Stimulated activated CD4-positive, alpha-beta T cell treated with anti-CD3 and anti-CD28 coated beads, Interleukin-1b, Interleukin-23, amount 100 ng/mL, for 48 hours (primary cell): ENCODE results near the gene PNPLA7.
"Not testable (repeated sequence)": the region's sequence is repeated elsewhere in the genome, so short reads cannot be mapped to it uniquely, and the experiment has no call there.

Experiments used
- DNase-seq: peaks from one replicate; pipeline ENCODE4 v3.0.0-alpha.2; 2020

The PNPLA7 gene

DNA sequence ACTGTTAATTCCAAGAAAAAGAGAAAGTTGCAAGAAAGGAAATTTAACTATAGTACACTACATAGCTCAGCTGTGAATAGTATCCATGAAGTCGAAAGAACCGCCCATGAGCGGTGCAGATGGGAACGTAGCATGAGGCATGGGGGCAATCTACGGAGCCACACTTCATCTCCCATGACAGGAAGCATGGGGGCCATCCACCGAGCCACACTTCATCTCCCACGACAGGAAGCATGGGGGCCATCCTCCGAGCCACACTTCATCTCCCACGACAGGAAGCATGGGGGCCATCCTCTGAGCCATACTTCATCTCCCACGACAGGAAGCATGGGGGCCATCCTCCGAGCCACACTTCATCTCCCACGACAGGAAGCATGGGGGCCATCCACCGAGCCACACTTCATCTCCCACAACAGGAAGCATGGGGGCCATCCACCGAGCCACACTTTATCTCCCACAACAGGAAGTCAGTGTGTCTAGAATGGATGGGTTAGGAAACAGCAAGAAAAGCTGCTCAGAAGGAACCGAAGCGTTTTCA is 13.5 kb downstream of the PNPLA7 start:
- not testable (repeated sequence) for DNase-seq

DNA sequence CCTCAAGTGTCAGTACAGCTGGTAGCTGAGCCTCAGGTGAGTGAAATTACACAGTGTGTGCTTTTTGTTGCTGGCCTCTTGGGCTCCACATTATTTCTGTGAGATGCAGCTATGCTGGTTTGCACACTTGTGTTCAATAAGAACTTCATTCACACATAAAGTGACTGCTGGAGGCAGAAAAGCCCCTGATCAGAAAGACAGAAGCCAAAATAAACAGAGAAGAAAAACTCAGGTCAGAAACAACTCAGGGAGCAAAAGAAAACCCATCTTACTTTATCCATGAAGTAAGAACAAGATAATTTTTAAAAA is 15.1 kb downstream of the PNPLA7 start:
- DNase-seq: no peak

DNA sequence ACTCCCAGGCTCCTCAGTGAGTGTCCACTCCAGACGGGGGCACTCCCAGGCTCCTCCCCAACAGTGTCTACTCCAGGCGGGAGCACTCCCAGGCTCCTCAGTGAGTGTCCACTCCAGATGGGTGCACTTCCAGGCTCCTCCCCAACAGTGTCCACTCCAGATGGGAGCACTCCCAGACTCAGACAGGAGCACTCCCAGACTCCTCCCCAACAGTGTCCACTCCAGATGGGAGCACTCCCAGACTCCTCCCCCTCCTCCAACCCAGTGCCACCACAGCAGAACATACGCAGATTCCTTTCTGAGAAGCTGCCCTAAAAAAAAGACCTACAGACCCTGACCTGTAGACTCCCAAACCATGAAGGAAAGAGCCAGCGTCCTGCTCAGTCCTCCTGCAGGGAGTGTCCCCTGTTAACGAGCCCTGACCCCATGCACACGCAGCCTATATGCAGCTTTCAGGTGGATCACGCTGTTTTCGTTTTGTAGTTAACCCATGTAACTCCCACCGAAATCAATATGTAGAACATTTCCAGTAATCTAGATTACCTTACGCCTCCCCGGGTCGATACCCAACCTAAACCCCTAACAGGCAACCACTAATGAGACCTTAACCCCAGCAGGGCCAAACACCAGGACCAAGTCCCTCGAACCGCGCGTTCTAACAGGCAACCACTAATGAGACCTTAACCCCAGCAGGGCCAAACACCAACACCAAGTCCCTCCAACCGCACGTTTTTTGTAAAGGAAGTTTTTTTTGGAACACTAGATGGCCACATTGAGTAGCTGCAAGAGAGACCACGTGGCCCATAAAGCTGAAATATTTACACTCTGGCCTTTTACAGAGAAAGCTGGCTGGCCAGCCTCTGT is 15.7 kb downstream of the PNPLA7 start:
- DNase-seq: peak; percentile 14

DNA sequence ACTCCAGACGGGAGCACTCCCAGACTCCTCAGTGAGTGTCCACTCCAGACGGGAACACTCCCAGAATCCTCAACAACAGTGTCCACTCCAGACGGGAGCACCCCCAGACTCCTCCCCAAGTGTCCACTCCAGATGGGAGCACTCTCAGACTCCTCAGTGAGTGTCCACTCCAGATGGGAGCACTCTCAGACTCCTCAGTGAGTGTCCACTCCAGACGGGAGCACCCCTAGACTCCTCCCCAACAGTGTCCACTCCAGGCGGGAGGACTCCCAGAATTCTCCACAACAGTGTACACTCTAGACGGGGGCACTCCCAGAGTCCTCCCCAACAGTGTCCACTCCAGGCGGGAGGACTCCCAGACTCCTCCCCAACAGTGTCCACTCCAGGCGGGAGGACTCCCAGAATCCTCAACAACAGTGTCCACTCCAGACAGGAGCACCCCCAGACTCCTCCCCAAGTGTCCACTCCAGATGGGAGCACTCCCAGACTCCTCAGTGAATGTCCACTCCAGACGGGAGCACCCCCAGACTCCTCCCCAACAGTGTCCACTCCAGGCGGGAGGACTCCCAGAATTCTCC is 17.2 kb downstream of the PNPLA7 start:
- not testable (repeated sequence) for DNase-seq

DNA sequence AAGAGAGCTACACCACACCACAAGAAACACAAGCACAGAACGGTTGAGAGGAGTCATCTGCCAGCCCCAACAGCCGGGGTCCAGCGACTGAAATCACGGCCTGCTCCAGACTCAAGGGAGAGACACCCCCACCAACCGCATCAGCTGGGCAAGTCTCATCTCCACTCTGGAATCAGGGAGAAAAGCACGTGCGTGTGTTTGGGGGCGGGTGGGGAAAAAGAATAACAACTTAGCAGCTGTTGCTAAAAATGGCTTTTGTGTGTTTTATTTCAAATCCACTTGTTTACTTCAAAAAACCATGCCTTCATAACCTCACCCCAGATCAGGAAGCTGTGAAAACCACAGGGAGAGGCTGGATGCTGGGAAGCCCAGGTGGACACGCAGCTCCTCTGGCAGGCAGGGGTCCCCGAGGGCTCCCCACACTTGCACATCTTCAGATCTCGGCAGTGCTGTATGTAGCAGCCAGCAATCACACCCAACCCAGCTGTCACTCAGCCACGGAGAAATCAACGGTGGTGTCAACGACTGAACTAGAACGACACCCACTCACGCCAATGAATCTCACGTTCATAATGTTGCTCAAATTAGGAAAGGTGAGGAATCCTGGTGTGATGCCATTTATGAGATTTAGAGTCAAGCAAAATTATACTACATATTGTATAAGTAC is 19.0 kb downstream of the PNPLA7 start:
- no peak for DNase-seq

DNA sequence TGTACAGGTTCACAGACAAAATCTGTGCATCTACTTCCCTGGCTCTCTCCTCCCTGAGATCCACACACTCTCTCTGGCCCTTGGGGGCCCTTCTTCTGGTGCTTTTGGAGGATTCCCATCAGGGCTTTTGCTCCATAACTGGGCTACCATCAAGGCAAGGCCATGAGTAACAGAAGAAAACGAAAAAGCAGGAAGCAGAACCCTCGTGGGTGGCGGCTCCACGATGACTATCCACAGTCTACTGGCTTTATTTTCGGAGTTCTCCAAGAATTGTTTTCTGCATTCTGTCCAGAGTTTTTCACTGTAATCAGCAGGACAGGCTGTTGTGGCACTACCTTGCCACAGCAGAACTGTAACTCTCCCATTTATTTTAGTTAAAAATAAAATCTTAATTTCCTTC is 19.9 kb downstream of the PNPLA7 start:
- no peak for DNase-seq

DNA sequence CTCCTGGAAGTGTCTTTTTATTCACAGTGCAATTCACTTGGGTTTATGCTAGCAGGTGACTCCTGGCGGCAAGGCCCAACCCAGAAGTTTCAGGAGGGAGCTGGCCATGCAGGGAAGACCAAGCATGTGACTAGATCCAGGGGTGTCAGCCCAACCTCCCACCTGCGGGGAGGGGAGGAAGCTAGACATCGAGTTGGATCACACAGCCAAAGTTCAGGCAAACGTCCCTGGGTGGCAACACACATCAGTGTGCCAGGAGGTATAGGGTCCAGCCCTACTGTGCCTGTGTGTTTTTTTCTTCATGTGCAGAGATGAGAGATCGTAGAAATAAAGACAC is 25.3 kb downstream of the PNPLA7 start:
- DNase-seq: no peak

DNA sequence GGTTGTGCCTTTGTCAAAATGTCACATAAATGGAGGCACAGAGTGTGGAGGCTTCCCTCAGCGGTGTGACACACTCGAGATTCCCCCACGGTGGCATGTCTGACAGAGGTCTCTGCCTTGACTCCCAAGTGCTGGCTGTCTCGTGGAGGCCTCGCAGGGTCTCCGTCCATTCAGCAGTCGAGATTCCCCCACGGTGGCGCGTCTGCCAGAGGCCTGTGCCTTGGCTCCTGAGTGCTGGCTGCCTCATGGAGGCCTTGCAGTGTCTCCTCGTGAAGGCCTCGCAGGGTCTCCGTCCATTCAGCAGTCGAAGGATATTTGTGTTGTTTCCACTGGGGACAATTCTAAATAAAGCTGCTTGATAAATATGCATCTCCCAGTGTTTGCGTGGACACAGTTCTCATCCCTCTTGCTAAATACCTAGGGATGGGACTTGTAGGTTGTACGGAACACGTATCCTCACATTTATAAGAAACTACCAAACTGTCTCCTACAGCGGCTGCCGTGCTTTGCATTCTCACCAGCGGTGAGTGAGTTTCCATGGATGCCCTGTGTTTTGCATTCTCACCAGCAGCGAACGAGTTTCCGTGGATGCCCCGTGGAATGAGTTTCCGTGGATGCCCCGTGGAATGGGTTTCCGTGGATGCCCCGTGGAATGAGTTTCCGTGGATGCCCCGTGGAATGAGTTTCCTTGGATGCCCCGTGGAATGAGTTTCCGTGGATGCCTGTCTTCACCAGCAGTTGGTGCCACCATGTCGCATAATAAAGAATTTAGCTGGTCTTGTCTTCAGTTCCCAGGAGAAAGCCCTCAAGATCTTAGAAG is 25.8 kb downstream of the PNPLA7 start:
- no peak for DNase-seq

DNA sequence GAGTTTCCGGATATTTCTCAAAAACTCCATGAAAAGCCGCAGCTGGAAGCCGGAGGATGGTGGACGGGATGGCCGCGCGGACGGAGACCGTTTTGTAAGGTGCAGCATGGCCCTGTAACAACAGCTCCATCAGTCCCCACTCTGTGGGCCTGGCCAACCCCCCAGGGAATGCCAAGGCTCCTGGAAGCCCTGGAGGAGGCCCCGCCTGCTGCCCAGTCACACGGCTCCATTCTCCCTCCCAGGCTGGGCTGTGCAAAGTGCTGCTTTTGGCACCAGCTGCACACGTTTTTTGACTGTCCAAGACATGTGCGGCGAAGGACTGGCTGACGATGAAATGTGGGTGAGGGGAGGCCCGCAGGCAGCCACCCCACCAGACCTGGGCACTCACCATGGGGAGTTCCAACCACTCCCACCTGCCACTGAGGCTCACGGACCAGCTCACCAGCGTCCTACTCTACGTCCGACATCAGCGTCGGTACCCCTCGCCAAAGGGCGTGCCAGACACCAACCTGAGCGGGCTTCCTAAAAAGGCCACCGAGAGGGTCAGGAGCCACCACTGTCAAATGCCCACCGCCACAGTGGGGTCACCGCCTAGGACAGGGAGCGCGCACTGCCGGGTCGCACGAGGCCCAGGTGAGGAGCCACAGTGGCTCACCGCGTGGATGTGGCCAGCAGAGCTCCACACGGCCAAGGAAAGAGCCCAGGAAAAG is 27.3 kb downstream of the PNPLA7 start:
- no peak for DNase-seq

DNA sequence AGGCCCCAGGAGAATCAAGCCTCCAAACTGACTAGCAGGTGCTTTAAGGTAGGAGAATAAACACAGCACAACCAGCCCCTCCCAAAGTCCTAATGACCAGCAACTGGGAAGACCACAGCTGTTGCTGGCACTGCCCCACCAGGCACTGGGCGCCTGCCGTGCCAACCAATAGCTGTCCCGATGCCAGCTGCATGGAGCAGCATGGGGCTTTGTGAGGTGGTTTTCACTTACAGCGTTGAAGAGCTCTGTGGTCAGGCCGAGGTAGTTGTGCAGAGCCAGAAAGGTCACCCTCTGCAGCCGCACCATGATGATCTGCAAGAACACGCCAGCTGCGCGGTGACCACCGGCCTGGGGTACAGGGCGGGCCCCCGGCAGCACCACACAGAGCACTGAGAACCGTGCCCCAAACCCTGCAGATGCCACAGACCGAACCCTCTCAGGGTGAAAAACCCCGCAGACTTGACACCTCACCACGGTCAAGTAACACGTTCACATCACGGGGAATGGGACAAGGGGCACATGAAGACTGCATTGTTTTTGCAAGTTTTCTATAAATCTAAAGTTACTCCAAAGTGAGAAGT is 28.7 kb downstream of the PNPLA7 start:
- DNase-seq: no peak

DNA sequence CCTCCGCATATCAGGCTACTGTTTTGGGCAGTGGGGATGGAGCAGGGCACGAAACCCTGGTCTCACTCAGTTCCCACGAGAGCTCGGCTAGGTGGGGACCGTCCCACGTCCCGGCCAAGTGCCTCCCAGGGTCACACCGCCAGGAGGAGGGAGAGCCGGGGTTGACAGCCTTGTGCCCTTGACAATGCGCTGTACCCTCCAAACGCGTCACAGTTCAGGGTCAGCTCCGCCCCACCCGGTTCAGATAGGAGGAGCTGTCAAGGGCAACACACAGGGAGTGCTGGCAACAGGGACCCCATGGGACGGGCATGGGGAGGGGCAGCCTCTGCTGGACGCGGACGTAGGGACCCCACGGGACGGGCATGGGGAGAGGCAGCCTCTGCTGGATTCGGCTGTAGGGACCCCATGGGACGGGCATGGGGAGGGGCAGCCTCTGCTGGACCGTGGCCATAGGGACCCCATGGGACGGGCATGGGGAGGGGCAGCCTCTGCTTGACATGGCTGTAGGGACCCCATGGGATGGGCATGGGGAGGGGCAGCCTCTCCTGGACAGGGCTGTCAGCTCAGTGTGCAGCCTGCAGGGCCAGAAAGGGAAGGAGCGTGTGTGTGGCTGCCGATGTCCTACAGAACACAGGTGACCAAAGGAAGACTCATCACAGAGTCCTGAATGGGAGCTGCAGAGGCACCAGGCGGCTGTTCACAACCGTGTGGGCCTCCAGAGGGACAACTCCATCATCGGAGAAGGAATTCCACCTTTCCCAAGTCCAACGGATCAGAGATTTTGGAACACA is 29.4 kb downstream of the PNPLA7 start:
- DNase-seq: no peak

DNA sequence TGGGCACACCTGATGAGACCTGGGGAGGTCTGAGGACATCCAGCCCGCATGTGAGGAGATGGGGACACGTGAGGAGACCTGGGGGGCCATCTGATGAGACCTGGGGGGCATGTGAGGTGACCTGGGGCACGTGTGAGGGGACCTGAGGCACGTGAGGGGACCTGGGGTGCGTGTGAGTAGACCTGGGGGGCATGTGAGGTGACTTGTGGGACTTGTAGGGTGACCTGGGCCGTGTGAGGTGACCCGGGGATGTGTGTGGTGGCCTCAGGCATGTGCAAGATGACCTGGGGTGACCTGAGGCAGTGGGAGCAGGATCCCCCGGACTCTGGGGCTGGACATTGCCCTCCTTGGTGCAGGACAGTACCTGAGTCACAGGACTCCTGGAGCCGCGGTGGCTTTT is 30.6 kb downstream of the PNPLA7 start:
- no peak for DNase-seq

DNA sequence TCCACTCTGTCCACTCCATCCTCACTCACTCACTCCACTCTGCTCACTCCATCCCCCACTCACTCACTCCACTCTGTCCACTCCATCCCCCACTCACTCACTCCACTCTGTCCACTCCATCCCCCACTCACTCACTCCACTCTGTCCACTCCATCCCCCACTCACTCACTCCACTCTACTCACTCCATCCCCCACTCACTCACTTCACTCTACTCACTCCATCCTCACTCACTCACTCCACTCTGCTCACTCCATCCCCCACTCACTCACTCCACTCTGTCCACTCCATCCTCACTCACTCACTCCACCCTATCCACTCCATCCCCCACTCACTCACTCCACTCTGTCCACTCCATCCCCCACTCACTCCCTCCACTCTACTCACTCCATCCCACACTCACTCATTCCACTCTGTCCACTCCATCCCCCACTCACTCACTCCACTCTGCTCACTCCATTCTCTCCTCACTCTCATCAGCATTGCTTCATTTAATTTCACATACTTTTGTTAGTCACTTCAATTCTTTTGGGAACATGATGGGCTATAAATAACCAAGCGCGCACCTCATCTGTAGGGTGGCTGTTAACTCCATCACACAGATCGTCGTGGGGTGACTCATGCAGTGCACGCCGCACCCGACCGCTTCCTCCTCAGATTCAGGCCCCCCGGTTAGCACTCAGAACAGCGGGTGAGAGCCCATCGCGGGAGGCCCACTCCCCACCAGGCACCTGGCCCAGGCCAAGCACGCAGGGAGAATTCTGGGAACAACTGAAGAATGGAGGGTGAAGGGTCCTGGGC is 31.3 kb downstream of the PNPLA7 start:
- DNase-seq: not testable (repeated sequence)

DNA sequence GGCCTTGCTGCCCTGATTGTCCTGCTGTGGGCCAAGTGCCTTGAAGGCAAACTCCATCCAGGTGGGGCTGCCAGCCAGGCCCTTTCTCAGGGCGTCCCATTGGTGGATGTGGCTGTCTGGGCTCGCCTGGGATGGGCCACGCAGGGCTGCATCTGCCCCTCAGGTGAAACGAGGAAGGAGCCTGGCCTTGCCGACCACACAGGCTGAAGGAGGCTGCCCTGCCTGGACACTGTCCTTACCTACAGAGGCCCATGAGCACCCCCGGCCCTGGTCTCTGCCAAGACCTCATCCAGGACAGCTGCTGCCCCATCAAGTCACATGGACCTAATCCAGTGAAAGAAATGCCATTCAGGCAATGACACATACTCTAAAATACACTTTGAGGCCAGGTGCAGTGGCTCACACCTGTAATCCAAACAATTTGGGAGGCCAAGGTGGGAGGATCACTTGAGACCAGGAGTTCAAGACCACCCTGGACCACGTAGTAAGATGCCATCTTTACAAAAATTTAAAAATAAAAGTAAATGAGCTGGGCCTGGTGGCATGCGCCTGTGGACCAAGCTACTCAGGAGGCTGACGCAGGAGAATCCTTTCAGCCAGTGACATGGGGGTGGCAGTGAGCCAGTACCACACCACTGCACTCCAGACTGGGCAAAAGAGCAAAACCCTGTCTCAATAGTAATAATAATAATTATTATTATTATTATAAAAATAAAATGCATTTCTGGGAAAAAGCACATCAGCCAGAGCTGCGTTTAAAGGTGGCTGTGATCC is 33.9 kb downstream of the PNPLA7 start:
- no peak for DNase-seq

DNA sequence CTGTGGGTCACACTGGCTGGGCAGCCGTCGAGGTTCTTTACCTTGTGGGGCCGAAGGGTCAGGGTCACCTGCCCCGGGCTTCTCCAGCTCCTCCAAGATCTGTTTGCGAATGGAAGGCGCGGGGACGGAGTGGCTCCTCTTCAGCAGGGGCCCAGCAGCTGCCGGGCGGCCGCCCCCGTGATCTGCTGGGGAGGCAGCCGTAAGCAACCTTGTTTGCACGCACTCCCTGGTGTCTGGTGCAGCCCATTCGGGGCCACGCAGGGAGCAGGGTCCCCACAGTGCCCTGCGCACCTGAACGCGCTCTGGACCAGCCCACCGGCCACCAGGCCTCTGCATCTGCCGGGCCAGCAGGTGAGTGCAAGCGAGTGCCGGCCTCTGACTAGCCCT is 34.9 kb downstream of the PNPLA7 start:
- no peak for DNase-seq

DNA sequence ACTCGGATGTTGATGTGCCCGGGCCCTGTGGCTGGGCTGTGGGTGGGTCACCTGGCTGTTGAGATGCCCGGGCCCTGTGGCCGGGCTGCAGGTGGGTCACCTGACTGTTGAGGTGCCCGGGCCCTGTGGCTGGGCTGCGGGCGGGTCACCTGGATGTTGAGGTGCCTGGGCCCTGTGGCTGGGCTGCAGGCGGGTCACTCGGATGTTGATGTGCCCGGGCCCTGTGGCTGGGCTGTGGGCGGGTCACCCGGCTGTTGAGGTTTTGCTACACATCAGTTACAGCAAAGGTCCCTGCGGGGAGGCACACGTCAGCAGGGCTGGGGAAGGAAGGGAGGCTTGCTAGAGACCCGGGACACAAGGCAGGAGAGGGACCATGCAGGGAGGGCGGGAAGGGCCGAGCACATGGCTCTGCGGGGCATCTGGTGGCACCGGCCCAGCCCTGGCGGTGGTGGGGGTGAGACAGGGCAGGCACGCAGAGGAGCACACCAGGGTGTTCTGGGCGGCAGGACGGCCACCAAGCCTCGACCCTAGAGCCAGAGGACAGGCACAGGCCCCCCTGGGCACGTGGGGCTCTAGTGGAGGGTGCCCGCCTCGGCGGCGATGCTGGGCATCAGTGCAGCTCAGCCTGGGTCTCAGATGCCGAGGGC is 35.4 kb downstream of the PNPLA7 start:
- no peak for DNase-seq

DNA sequence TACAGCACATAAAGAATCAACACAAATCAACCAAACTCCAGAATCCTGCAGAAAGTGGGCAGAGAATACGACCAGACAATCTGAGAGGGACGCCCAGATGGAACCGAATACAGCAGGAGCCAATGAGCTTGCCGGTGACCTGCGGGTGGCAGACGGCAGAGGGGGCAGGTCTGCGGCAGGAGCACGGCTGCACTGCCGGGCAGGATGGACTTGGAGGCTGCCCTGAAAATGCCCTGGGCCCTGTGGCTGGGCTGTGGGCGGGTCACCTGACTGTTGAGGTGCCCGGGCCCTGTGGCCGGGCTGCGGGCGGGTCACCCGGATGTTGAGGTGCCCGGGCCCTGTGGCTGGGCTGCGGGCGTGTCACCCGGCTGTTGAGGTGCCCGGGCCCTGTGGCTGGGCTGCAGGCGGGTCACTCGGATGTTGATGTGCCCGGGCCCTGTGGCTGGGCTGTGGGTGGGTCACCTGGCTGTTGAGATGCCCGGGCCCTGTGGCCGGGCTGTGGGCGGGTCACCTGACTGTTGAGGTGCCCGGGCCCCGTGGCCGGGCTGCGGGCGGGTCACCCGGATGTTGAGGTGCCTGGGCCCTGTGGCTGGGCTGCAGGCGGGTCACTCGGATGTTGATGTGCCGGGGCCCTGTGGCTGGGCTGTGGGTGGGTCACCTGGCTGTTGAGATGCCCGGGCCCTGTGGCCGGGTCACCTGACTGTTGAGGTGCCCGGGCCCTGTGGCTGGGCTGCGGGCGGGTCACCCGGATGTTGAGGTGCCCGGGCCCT is 36.2 kb downstream of the PNPLA7 start:
- DNase-seq: not testable (repeated sequence)

DNA sequence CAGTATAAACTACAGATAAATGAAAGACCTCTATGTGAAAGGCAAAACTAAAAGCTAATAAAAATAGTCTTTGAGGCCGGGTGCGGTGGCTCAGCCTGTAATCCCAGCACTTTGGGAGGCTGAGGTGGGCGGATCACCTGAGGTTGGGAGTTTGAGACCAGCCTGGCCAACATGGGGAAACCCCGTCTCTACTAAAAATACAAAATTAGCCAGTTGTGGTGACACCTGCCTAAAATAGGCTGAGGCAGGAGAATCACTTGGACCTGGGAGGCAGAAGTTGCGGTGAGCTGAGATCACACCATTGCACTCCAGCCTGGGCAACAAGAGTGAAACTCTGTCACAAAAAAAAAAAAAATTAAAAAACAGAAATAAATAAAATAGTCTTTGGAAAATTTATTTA is 37.1 kb downstream of the PNPLA7 start:
- DNase-seq: not testable (repeated sequence)
